ENCODE results near the gene CADPS. TPM values are rescaled to one million over a fixed set of nuclear protein-coding genes. Genes with fewer than 3 reads are reported as not detected.

The CADPS gene
- total RNA-seq, 1 experiment from 2014 or later: not detected

- CTCF ChIA-PET: no interaction called here
- intact Hi-C loops (cut with micrococcal nuclease; ENCODE audit: unreplicated experiment): no loop called here
- H3K36me3 ChIP-seq (ENCODE audit: insufficient read depth, low read length, poor library complexity, severe bottlenecking): no peaks in the 10 kb centered on the region
- peaks cover 96% of the 10 kb centered on the region for H3K27me3 ChIP-seq (replicated peaks; ENCODE audit: insufficient read depth, low read depth, low read length, poor library complexity)
- no TSS peak for BruUV-seq (replicated peaks)
- H3K4me1 ChIP-seq (ENCODE audit: insufficient read depth, low read length, poor library complexity, severe bottlenecking): no peaks in the 10 kb centered on the region
- peak; percentile 47 for DNase-seq (ENCODE audit: low spot score)
- H3K9me3 ChIP-seq (ENCODE audit: low read depth, low read length, poor library complexity, severe bottlenecking): no peaks in the 10 kb centered on the region
- no peak overlapping the region for H3K4me3 ChIP-seq (ENCODE audit: low read depth, low read length, poor library complexity, severe bottlenecking)
- no peak overlapping the region for H3K27ac ChIP-seq (ENCODE audit: low read depth, low read length, poor library complexity, severe bottlenecking)
- POLR2A ChIA-PET (ENCODE audit: low non-redundant PET): no interaction called here
- TF ChIP-seq CTCF (conservative IDR thresholded peaks at IDR 0.05; ENCODE audit: low read depth, low read length) (peak; percentile 31; the same call in 1 of the 2 replicates), EZH2 (IDR thresholded peaks at IDR 0.05; ENCODE audit: borderline replicate concordance, low read depth, low read length, poor library complexity, severe bottlenecking) (peak; percentile 60)
Observed at GRCh38 chr3:62368705-62369475, 506.3 kb downstream of the CADPS start.

- Histone ChIP-seq H3K27me3 (replicated peaks; ENCODE audit: insufficient read depth, low read depth, low read length, poor library complexity) (peaks cover 95% of the 10 kb centered on the region), H3K27ac (ENCODE audit: low read depth, low read length, poor library complexity, severe bottlenecking) (no peak overlapping the region), H3K9me3 (ENCODE audit: low read depth, low read length, poor library complexity, severe bottlenecking) (no peaks in the 10 kb centered on the region), H3K4me1 (ENCODE audit: insufficient read depth, low read length, poor library complexity, severe bottlenecking) (no peaks in the 10 kb centered on the region), H3K4me3 (ENCODE audit: low read depth, low read length, poor library complexity, severe bottlenecking) (no peak overlapping the region), H3K36me3 (ENCODE audit: insufficient read depth, low read length, poor library complexity, severe bottlenecking) (no peaks in the 10 kb centered on the region)
- no TSS peak for BruUV-seq (replicated peaks)
- CTCF ChIA-PET: no interaction called here
- POLR2A ChIA-PET (ENCODE audit: low non-redundant PET): no interaction called here
- no peak for DNase-seq (ENCODE audit: low spot score)
- intact Hi-C loops (cut with micrococcal nuclease; ENCODE audit: unreplicated experiment): no loop called here
- TF ChIP-seq EZH2 (IDR thresholded peaks at IDR 0.05; ENCODE audit: borderline replicate concordance, low read depth, low read length, poor library complexity, severe bottlenecking): no peak
- TF ChIP-seq CTCF (conservative IDR thresholded peaks at IDR 0.05; ENCODE audit: low read depth, low read length): no peak
Observed at GRCh38 chr3:62368290-62368704, 506.9 kb downstream of the CADPS start.

GRCh38 chr3:62367763-62368195, 507.4 kb downstream of the CADPS start:
- intact Hi-C loops (cut with micrococcal nuclease; ENCODE audit: unreplicated experiment): no loop called here
- CTCF ChIA-PET: no interaction called here
- no TSS peak for BruUV-seq (replicated peaks)

More at GRCh38 chr3:62367763-62368195, 507.4 kb downstream of the CADPS start:
- TF ChIP-seq CTCF (conservative IDR thresholded peaks at IDR 0.05; ENCODE audit: low read depth, low read length) (no peak), EZH2 (IDR thresholded peaks at IDR 0.05; ENCODE audit: borderline replicate concordance, low read depth, low read length, poor library complexity, severe bottlenecking) (peak; percentile 36)
- Histone ChIP-seq H3K27me3 (replicated peaks; ENCODE audit: insufficient read depth, low read depth, low read length, poor library complexity) (peaks cover 94% of the 10 kb centered on the region), H3K4me1 (ENCODE audit: insufficient read depth, low read length, poor library complexity, severe bottlenecking) (no peaks in the 10 kb centered on the region), H3K27ac (ENCODE audit: low read depth, low read length, poor library complexity, severe bottlenecking) (no peak overlapping the region), H3K9me3 (ENCODE audit: low read depth, low read length, poor library complexity, severe bottlenecking) (no peaks in the 10 kb centered on the region), H3K4me3 (ENCODE audit: low read depth, low read length, poor library complexity, severe bottlenecking) (no peak overlapping the region), H3K36me3 (ENCODE audit: insufficient read depth, low read length, poor library complexity, severe bottlenecking) (no peaks in the 10 kb centered on the region)
- POLR2A ChIA-PET (ENCODE audit: low non-redundant PET): no interaction called here
- DNase-seq (ENCODE audit: low spot score): no peak

Data from A673 (cell line).